Panc1 (cell line): ENCODE data around the gene NLRP1. TPM values are rescaled to one million over a fixed set of nuclear protein-coding genes. Genes with fewer than 3 reads are reported as not detected.

Source experiments
- ATAC-seq: fragments of 200-7000 bp; cut with Tn5 transposase; 2 replicates; pipeline ENCODE4 v1.9.1; 2020; ENCODE audit warnings: mild to moderate bottlenecking, moderate library complexity
- BruUV-seq: library from RNA; stranded (reverse); fragments of 400-500 nt; replicated peaks from 2 replicates; lab custom pipeline; 2021; lab: Mats Ljungman, UMichigan
- CTCF ChIA-PET: fragments of 300-600 bp; sonication (Branson Sonifier 250); formaldehyde crosslinking; loops from one replicate; lab custom pipeline; 2022; ENCODE audit warnings: antibody characterized with exemption; lab: Charles Lee
- POLR2A ChIA-PET: fragments of 300-600 bp; sonication (Branson Sonifier 250); formaldehyde crosslinking; loops from one replicate; lab custom pipeline; 2022; ENCODE audit warnings: antibody characterized with exemption; lab: Charles Lee
- DNase-seq: peaks from one replicate; pipeline ENCODE4 v3.0.0-alpha.2; 2010; ENCODE audit warnings: low read depth, low spot score
- H3K27ac ChIP-seq: 2 replicates; pipeline ENCODE4 v1.5.1; 2011; ENCODE audit warnings: mild to moderate bottlenecking, low read length, inconsistent platforms
- H3K27me3 ChIP-seq: fragments of 200-500 bp; sonication (Bioruptor generic); 2 replicates; pipeline ENCODE4 v1.6.0; 2014; ENCODE audit warnings: low read length, inconsistent platforms; ENCODE audit not compliant: control insufficient read depth, insufficient read depth
- H3K36me3 ChIP-seq: fragments of 200-500 bp; sonication (Bioruptor generic); 2 replicates; pipeline ENCODE4 v1.5.1; 2014; ENCODE audit warnings: inconsistent platforms, mild to moderate bottlenecking, low read length, moderate library complexity; ENCODE audit not compliant: control insufficient read depth, insufficient read depth
- H3K4me1 ChIP-seq: 2 replicates; pipeline ENCODE4 v1.5.1; 2011; ENCODE audit warnings: inconsistent platforms, mild to moderate bottlenecking, low read length, moderate library complexity; ENCODE audit not compliant: control insufficient read depth, insufficient read depth
- H3K4me3 ChIP-seq, 2 experiments: 2 replicates each; pipeline ENCODE4 v1.5.1; 2011 to 2012; ENCODE audit warnings: low read depth in 2 of 2, low read length in 2 of 2, mild to moderate bottlenecking in 2 of 2, inconsistent platforms in 1 of 2, moderate library complexity in 1 of 2
- H3K9me3 ChIP-seq: fragments of 200-500 bp; sonication (Bioruptor generic); 2 replicates; pipeline ENCODE4 v1.5.1; 2014; ENCODE audit warnings: low read depth, mild to moderate bottlenecking, inconsistent platforms, low read length, moderate library complexity; ENCODE audit not compliant: control insufficient read depth, insufficient read depth
- CTCF ChIP-seq: fragments of 450-650 bp; IDR thresholded peaks from 2 replicates; pipeline ENCODE4 v1.5.1; 2017; ENCODE audit warnings: mild to moderate bottlenecking
- POLR2AphosphoS5 ChIP-seq: IDR thresholded peaks from 2 replicates; pipeline ENCODE4 v1.6.1; 2012; ENCODE audit warnings: mild to moderate bottlenecking, low read depth, low read length, moderate library complexity
- SIN3A ChIP-seq: IDR thresholded peaks from 2 replicates; pipeline ENCODE4 v1.6.1; 2012; ENCODE audit warnings: low read depth, mild to moderate bottlenecking, low read length, moderate library complexity, borderline replicate concordance; ENCODE audit not compliant: insufficient read depth
- TCF7L2 ChIP-seq: IDR thresholded peaks from 2 replicates; pipeline ENCODE4 v1.6.1; 2011; ENCODE audit warnings: mild to moderate bottlenecking, low read depth, low read length, inconsistent platforms
- in situ Hi-C: cut with HindIII; loops from 2 replicates; pipeline ENCODE4 v1.10.0; 2016; ENCODE audit warnings: low sequenced_read_pairs, low pct_unique_long_range_greater_than_20kb
- intact Hi-C: fragments of 100-400 bp; cut with micrococcal nuclease; formaldehyde crosslinking; loops from one replicate; pipeline ENCODE4 v1.10.0; 2022; ENCODE audit not compliant: unreplicated experiment
- total RNA-seq: library from RNA; stranded (reverse); gene quantifications from one replicate; pipeline ENCODE4 v1.2.1, GENCODE V29; 2021; ENCODE audit not compliant: unreplicated experiment
- TF ChIP-seq, protein P1 (sequence below), 2 experiments: IDR thresholded peaks; 2 replicates each; pipeline ENCODE4 v1.6.1; 2011 to 2012; ENCODE audit warnings: low read depth in 2 of 2, control low read depth in 1 of 2, low read length in 1 of 2, mild to moderate bottlenecking in 1 of 2, moderate library complexity in 1 of 2; ENCODE audit not compliant: insufficient read depth in 1 of 2

NLRP1 gene
- total RNA-seq, 1 experiment from 2014 or later: 0.57 TPM

GRCh38 chr17:5467416-5467815, 116.9 kb downstream of the NLRP1 start:
- TF ChIP-seq, protein P1, sequence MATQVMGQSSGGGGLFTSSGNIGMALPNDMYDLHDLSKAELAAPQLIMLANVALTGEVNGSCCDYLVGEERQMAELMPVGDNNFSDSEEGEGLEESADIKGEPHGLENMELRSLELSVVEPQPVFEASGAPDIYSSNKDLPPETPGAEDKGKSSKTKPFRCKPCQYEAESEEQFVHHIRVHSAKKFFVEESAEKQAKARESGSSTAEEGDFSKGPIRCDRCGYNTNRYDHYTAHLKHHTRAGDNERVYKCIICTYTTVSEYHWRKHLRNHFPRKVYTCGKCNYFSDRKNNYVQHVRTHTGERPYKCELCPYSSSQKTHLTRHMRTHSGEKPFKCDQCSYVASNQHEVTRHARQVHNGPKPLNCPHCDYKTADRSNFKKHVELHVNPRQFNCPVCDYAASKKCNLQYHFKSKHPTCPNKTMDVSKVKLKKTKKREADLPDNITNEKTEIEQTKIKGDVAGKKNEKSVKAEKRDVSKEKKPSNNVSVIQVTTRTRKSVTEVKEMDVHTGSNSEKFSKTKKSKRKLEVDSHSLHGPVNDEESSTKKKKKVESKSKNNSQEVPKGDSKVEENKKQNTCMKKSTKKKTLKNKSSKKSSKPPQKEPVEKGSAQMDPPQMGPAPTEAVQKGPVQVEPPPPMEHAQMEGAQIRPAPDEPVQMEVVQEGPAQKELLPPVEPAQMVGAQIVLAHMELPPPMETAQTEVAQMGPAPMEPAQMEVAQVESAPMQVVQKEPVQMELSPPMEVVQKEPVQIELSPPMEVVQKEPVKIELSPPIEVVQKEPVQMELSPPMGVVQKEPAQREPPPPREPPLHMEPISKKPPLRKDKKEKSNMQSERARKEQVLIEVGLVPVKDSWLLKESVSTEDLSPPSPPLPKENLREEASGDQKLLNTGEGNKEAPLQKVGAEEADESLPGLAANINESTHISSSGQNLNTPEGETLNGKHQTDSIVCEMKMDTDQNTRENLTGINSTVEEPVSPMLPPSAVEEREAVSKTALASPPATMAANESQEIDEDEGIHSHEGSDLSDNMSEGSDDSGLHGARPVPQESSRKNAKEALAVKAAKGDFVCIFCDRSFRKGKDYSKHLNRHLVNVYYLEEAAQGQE (IDR thresholded peaks at IDR 0.05; ENCODE audit: insufficient read depth in 1 of 2, low read depth in 2 of 2, low read length in 1 of 2): no peak
- TF ChIP-seq SIN3A: no peak
- intact Hi-C loops (no loop called here), in situ Hi-C loops (no loop called here)
- Histone ChIP-seq H3K4me1 (peaks cover 11% of the 10 kb centered on the region), H3K9me3 (no peaks in the 10 kb centered on the region), H3K36me3 (peaks cover 7% of the 10 kb centered on the region), H3K27ac (peak overlapping the region; percentile 88), H3K27me3 (no peaks in the 10 kb centered on the region), H3K4me3 (peak overlapping the region; percentile 84 to 93)
- no TSS peak for BruUV-seq
- CTCF ChIA-PET: no interaction called here
- DNase-seq: no peak
- POLR2A ChIA-PET: no interaction called here
- no peak for ATAC-seq

DNA sequence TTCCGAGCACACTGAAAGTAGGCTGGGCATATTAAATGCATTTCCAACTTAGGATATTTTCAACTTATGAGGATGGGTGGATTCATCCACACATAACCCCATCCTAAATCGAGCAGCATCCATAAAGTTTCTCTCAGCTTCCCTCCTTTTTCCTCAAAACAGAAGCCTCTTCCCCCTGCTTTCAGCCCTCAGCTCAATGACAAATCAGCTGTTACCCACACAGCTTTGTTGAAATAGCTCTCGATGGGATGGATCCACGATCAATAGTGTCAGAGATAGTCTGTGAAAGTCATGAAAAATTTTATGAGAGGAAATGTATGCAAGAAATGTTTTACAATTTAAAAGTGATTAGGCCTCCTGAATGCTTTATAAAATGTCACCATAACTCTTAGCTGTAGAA, 118.0 kb downstream of the NLRP1 start:
- Histone ChIP-seq H3K4me3 (no peak overlapping the region), H3K36me3 (peaks cover 7% of the 10 kb centered on the region), H3K4me1 (peaks cover 11% of the 10 kb centered on the region), H3K27ac (no peak overlapping the region), H3K9me3 (no peaks in the 10 kb centered on the region), H3K27me3 (no peaks in the 10 kb centered on the region)
- TF ChIP-seq CTCF (no peak), SIN3A (no peak), TCF7L2 (no peak), POLR2AphosphoS5 (no peak)
- TF ChIP-seq, protein P1 (IDR thresholded peaks at IDR 0.05; ENCODE audit: insufficient read depth in 1 of 2, low read depth in 2 of 2, low read length in 1 of 2): no peak
- no TSS peak for BruUV-seq
- CTCF ChIA-PET: no interaction called here
- POLR2A ChIA-PET: no interaction called here
- DNase-seq: no peak
- in situ Hi-C loops (no loop called here), intact Hi-C loops (no loop called here)
- no peak for ATAC-seq
